HG03378 (cell line): ENCODE results near the gene HMG20B.
"Not testable (repeated sequence)": the region's sequence is repeated elsewhere in the genome, so short reads cannot be mapped to it uniquely, and the experiment has no call there.

ENCODE experiments used
- ATAC-seq: cut with Tn5 transposase; IDR thresholded peaks from one replicate; pipeline ENCODE4 v1.9.1; 2021; ENCODE audit warnings: mild to moderate bottlenecking, moderate library complexity; ENCODE audit not compliant: unreplicated experiment

HMG20B gene

DNA sequence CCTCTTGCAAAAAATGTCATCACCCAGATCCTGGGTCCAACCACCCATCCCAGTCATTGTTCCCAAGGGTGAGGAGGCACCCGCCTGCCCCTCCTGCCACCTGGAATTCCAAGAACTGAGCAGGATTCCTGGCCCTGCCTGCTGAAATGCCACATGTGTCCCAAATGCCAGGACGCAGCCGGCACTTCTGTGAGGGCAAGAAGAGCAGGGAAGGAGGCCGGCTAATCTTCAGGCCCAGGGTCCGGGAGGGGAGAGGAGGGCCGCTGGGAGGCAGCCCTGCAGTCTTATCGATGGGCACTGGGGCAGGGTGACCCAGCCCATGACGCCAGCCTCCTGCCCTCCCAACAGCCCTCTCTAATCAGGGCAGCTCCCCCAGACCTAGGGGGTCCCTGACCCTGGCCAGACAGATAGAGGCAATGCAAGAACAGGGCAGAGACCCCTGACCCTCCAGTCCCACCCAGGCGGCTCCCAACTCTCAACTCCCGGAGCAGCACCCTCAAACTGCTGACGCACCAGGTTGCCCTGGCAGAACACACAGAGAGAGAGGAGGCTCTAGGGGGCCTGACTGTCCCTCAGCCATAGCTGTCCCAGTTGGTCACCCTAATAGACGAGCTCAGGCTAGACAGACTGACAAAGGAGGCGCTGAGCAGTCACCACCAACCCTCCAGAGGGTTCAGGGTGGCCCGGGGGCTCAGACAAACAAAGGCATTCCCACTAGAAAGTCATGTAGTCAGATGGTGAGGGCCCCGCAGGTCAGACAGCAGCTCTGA is 16.9 kb upstream of the HMG20B start:
- ATAC-seq = no peak

DNA sequence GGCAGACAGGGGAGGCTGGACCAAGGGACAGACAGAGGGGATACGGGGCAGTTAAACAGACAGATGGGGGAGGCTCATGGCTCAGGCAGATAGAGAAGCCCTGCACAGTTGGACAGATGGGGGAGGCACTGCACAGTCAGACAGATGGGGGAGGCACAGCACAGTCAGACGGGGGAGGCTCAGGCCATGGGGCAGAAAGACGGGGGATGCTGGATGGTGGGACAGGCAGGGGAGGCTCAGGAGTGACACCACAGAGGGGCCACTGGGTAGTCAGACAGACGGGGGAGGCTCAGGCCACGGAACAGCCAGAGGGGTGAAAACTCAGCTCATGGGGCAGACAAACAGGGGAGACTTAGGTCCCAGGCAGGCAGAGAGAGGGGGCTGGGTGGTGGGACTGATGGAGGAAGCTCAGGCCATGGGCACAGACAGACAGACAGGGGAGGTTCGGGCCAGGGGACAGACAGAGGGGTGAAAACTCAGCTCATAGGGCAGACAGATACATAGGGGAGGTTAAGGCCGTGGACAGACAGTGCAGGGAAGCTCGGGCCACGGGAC is 16.2 kb upstream of the HMG20B start:
- ATAC-seq = no peak

DNA sequence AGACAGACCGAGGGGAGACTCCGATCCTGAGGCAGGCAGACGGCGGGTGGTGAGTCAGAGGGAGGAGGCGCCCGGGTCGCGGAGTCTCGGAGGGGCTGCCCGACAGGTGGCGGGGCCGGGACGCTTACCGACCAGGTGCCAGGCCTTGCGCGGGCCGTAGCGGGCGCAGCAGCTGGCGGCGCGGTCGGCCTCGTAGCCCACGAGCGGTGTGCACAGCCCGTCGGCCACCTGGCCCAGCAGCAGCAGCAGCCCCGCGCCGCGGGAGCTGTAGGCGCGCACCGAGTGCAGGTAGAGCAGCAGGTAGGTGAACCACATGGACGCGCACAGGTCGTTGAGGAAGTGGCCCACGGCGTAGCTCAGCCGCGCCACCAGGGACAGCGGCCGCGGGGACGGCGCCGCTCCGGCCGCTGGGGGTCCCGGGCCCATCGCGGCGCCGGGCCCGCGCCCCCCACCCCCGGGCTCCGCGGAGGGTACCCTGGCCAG is 15.7 kb upstream of the HMG20B start:
- peak; percentile 5 for ATAC-seq

DNA sequence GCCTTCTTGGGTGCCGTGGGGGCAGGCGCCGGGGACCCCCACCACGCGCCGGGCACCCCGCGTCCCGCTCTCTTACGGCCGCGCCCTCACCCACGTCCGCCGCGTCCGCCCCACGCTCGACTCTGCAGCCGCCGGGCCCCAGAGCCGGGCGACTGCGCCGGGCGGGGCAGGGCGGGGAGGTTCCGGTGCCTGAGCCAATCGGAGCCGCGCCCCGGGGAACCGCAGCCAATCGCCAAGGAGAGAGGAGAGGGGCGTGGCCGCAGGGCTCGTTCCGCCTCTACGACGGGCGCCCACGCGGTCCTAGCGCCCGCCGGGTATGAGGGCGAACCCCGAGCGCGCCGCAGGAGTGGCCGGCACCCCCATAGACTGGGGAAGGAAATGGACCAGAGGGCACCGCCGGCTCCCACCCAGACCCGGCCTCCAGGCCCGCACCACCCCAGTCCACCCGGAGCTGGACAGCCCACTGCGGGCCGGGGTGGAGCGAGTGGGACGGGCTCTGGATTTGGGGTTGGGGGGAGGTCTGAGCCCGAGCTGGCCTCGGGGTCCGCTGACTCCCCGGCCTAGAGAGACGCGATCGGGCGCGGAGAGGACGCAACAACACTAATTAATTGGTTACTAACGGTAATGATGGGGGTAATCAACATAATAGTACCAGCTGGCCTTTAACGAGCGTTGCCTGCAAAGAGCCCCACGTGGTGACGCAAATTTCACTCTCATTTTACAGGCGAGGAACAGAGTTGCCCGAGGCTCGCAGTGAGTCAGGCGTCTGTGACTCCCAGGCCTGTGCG is 15.1 kb upstream of the HMG20B start, which contains the start of gene MFSD12:
Gene MFSD12, minus strand, starts transcription at position 126 of the 788 bp plus-strand sequence. CDS start 183 bp downstream, outside the sequence.
- peak; percentile 71 for ATAC-seq

DNA sequence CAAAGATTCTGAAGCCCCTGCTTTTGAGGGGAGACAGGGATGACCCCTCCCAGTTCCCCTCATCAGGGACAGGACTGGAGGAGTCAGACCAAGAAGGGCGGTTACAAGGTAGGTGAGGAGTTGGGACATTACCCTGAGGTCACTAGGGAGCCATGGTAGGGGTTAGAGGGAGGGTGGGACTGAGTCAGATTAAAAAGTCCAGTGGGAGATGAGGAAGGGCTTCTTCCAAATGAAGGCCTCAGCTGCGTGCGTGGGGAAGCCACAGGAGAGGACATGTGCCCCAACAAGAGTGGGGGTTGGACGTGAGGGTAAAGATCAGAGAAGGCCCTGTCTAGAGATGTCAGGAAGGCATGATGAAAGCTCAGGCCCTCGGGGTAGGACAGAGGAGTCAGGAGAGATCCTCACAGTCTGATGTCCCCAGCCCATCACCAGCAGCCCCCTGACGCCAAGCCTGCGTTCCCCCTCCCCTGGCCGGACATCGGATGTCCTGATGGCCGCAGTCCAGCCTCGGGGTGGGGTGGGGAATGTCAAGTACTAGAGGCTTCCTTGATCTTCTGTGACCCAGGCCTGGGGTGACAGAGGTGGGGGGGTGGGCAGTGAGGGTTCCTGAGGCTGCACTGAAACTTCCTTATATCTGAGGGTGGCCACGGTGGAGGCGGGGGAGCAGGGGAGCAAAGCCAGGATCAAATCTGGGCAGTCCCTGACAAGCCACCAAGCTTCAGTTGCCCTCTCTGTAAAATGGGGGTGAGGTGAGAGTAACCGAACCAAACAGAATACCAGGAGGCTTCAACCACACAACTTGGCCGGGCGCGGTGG is 8.8 kb upstream of the HMG20B start:
- ATAC-seq = no peak

DNA sequence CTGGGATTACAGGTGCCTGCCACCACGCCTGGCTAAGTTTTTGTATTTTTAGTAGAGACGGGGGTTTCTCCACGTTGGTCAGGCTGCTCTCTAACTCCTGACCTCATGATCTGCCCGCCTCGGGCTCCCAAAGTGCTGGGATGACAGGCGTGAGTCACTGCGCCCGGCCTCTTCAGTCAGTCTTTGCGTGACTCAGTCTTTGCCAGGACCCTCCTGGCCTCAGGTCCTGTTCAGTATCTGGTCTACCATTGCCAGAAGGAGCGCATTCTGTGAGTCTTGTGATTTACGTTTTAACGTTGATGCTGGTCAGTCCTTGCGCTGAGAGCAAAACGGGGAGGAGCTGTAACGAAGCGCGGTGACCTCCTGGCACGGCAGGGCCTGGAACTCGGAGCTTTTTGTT is 7.6 kb upstream of the HMG20B start:
- ATAC-seq = no peak

DNA sequence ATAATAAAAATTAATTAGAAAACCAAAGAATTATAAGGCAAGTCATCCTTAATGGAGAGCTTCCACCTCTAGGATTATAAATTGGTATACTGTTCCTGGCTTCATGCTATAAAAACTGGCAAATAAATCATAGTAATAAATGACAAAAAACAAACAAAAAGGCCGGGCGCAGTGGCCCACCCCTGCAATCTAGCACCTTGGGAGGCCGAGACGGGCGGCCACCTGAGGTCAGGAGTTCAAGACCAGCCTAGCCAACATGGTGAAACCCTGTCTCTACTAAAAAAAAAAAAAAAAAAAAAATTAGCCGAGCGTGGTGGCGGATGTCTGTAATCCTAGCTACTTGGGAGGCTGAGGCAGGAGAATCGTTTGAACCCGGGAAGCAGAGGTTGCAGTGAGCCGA is 2.7 kb upstream of the HMG20B start:
- ATAC-seq = not testable (repeated sequence)

DNA sequence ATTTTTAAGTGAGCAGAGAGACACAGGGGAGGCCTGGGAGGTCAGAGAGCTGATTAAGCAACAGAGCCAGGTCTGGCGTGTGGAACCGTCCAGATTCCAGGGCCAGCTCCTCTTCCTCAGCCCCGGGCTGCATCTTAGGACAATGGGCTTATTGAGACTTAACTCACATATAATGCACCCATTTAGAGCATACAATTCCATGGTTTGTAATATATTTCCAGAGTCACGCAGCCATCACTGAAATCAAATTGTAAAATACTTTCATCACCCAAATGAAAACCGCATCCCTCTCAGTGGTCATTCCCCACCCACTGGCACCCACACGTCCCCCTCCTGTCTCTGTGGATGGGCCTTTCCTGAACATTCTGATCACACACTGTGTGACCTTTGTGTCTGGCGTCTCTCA is 2.1 kb upstream of the HMG20B start:
- ATAC-seq = no peak

DNA sequence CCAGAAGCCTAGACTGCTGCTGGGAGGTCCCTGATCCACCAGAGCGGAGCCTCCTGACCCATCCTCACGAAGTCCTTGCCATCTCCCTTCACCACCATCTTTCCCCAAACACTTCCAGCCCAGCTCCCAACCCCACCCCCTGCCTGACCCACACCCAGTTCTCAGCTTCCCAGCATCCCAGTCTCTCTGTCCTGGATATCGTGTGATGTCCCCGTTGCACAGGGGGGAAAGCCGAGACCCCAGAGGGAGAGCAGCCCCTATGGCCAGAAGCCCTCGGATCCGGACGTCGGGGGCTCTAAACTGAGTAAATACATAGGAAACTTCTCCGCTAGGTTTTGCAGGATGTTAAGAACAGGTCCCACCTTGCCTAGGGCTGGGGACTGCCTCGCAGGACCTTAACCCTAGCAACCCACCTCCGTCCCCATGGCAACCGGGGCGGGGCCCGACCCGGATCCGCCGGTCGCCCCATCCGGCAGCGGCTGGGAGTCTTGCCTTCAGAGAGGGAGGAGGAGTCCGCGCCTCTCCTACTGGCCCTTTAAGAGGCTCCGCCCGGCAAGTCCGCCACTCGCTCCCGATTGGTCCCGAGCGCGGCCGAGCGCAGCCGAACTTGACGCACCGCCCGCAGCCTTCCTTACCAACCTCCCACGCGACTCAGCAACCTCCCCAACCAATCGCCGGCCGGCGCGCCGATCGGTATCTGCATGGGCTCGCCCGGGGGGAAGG is 451 bp upstream of the HMG20B start:
- ATAC-seq = peak; percentile 84

DNA sequence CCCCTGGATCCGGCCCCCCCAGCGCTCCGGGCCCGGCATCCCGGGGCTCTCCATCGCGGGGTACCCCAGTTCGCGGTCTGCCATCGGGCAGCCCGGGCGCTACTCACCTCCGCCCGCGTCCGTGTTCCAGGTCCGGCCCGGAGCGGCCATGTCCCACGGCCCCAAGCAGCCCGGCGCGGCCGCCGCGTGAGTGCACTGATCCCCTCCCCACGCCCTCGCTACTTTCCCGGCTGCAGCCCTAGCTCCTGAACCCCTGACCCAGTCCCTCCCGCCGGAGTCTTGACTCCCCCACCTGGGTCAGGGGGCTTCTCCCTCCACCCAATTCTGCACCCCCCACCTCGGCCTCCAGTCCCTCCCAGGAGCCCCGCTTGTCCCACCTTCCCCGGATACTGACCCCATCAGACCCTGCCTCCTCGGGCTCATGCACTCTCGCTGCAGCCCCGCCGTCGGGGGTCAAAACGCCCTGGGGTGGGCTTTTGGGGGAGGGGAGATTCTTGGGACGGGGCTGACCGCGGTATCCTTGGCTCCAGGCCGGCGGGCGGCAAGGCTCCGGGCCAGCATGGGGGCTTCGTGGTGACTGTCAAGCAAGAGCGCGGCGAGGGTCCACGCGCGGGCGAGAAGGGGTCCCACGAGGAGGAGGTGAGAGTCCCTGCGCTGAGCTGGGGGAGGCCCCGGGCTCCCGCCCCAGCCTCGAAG is 566 bp downstream of the HMG20B start:
- ATAC-seq = no peak

DNA sequence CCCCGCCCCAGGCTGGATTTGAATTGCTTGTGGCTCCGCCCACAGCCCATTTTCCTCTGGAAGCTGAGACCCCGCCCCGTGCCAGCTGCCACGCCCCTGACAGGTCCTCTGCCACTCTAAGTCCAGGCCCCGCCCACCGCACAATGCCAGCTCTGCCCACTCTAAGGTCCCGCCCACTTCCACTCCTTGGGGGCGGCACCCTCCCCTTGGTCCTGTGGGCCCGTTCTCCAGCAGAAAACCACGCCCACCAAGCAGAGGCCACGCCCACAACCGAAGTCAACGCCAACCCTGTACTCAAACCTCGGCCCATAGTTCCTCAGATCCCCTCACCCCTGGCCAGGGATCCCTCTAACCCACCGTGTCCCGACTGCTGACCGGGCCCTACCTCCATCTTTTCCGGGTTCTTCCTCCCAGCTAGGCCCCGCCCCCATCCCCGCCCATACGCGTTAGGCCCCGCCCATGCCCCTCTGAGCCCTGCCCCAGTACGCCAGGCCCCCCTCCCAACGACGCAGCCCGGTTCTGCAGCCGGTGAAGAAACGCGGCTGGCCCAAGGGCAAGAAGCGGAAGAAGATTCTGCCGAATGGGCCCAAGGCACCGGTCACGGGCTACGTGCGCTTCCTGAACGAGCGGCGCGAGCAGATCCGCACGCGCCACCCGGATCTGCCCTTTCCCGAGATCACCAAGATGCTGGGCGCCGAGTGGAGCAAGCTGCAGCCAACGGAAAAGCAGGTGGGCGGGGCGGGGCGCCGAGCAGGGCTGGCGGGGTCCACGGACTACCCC is 1.3 kb downstream of the HMG20B start:
- no peak for ATAC-seq

DNA sequence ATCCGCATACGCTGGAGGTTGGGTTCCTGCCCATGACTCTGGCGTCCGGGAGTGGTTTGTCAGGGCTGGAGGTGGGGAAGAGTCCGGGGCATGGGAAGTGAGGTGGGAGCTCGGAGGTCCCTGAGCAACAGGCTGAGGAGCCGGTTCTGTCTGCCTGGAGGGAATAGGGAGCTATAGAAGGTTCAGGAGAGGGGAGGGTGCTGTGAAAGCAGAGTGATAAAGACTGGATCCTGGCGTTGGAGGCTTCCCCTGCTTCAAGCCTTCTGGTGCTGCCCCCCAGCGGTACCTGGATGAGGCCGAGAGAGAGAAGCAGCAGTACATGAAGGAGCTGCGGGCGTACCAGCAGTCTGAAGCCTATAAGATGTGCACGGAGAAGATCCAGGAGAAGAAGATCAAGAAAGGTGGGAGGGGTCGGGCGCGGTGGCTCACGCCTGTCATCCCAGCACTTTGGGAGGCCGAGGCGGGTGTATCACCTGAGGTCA is 2.6 kb downstream of the HMG20B start:
- ATAC-seq = no peak

DNA sequence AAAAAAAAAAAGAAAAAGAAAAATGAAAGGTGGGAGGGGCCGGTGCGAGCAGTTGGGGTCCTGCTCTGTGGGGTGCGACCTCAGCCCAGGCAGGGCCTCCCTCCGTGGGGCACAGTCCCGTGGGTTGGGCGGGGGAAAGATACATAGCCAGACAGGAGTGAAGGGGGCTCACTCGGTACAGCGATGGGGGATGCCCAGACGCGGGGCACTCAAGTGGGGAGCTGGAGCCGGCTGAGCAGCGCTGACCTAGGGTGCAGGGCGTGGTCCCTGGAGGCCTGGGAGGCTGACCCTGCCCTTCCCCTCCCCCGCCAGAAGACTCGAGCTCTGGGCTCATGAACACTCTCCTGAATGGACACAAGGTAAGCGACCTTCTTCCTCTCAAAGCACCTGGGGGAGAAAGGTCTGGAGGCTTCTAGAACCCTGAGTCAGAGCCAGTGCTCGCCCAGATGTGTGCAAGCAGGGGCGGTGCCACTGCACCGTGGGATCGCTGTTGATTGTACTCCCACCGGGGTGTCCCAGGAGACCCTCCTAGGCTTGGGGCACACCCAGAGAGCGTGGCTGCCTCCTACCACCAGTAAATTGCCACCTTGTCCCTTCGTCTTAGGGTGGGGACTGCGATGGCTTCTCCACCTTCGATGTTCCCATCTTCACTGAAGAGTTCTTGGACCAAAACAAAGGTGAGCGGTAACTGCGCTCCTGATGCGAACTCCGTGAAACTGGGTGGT is 3.4 kb downstream of the HMG20B start:
- ATAC-seq = no peak

DNA sequence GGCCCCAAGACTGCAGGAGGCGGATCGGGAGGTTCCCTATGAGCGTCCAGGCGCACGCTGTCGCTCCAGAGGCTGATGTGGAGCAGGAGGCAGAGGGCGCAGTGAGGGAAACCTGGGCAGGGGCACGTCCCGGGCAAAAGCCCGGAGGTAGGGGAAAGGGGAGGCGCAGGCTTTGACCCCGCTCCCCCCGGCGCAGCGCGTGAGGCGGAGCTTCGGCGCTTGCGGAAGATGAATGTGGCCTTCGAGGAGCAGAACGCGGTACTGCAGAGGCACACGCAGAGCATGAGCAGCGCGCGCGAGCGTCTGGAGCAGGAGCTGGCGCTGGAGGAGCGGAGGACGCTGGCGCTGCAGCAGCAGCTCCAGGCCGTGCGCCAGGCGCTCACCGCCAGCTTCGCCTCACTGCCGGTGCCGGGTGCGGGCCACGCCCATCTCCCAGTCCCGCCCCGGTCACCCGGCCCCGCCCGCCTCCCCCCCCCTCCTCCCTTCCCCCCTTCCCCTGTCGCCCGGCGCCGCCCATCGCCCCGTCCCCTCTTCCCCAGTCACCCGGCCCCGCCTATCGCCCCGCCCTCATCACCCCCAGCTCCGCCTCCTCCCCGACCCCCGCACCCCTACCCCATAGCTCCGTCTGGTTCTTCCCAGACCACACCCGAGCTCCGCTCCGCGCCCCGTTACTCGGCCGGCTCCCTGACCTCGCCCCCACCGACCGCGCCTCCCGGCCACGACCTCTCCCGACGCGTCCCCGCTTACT is 4.1 kb downstream of the HMG20B start:
- ATAC-seq = no peak

DNA sequence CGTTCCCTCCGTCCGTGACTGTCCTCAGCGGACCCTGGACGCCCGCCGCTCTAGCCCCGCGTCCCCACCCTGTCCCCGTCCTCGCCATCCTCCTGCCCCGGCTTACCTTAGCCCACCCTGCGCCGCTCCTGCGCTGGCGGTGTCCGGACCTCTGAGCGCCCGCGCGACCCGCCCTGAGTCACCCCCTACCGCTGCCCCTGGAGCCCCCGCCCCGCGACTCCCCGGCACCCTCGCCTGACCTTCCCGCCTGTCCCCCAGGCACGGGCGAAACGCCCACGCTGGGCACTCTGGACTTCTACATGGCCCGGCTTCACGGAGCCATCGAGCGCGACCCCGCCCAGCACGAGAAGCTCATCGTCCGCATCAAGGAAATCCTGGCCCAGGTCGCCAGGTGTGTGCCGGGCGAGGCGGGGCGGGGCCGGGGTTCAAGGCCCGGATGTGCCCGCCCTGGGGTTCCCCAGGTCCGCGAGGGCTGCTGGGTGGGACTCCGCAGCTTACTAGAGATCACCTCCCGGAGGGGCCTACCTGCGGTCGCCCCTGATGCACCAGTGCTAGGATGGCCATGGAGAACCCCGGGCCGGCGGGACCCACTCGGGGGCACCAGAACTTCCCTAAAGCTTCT is 5.1 kb downstream of the HMG20B start:
- ATAC-seq = no peak

DNA sequence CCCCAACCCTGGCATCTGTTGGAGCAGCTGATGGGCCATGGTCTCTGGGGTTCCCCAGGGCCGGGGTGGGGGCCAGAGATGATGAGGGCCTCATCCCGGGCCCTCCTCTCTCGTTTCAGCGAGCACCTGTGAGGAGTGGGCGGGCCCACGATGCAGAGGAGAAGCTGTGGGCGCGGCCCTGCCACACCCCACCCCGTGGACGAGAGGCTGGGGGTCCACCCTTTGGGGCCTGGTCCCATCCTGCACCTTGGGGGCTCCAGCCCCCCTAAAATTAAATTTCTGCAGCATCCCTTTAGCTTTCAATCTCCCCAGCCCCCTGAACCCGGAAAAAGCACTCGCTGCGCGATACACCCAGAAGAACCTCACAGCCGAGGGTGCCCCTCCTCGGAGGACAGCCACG is 5.6 kb downstream of the HMG20B start:
- no peak for ATAC-seq
